Dendritic cell treated with granulocyte-macrophage colony-stimulating factor and Interleukin-4, amounts not matched to agents 40 ng/mL and 50 ng/mL, for 4 days (primary cell): ENCODE data around the gene SAT1.

Experiments
- H3K27ac Mint-ChIP-seq: one replicate; pipeline ENCODE4 v1.8.0; 2022; ENCODE audit warnings: mild to moderate bottlenecking, mixed read lengths
- H3K27me3 Mint-ChIP-seq: one replicate; pipeline ENCODE4 v1.8.0; 2022; ENCODE audit warnings: mild to moderate bottlenecking, mixed read lengths
- H3K36me3 Mint-ChIP-seq: one replicate; pipeline ENCODE4 v1.8.0; 2022; ENCODE audit warnings: low read depth, mixed read lengths
- H3K4me1 Mint-ChIP-seq: one replicate; pipeline ENCODE4 v1.8.0; 2022; ENCODE audit warnings: low read depth, mixed read lengths
- H3K4me3 Mint-ChIP-seq: one replicate; pipeline ENCODE4 v1.8.0; 2022; ENCODE audit warnings: mild to moderate bottlenecking, moderate library complexity, mixed read lengths
- H3K9me3 Mint-ChIP-seq: one replicate; pipeline ENCODE4 v1.8.0; 2022; ENCODE audit warnings: mixed read lengths
- intact Hi-C: fragments of 100-400 bp; cut with micrococcal nuclease; formaldehyde crosslinking; loops from one replicate; pipeline ENCODE4 v1.15.0; 2022

The SAT1 gene

GRCh38 chrX:23826216-23826615, 43.2 kb downstream of the SAT1 start:
- Mint-ChIP-seq H3K27ac (no peak overlapping the region), H3K4me1 (peaks cover 10% of the 10 kb centered on the region), H3K9me3 (no peaks in the 10 kb centered on the region), H3K27me3 (no peaks in the 10 kb centered on the region), H3K36me3 (no peaks in the 10 kb centered on the region), H3K4me3 (no peak overlapping the region)
- intact Hi-C loops, result no loop called here

GRCh38 chrX:23826653-23827052, 43.7 kb downstream of the SAT1 start:
- Mint-ChIP-seq H3K4me1 (peaks cover 10% of the 10 kb centered on the region), H3K4me3 (no peak overlapping the region), H3K27ac (no peak overlapping the region), H3K27me3 (no peaks in the 10 kb centered on the region), H3K9me3 (no peaks in the 10 kb centered on the region), H3K36me3 (no peaks in the 10 kb centered on the region)
- intact Hi-C loops, result no loop called here

GRCh38 chrX:23828881-23829280, 45.9 kb downstream of the SAT1 start:
- H3K36me3 Mint-ChIP-seq, result no peaks in the 10 kb centered on the region
- peaks cover 19% of the 10 kb centered on the region for H3K4me1 Mint-ChIP-seq
- no peaks in the 10 kb centered on the region for H3K27me3 Mint-ChIP-seq
- H3K4me3 Mint-ChIP-seq, result no peak overlapping the region
- no peak overlapping the region for H3K27ac Mint-ChIP-seq
- no peaks in the 10 kb centered on the region for H3K9me3 Mint-ChIP-seq
- intact Hi-C loops, result no loop called here

- H3K4me3 Mint-ChIP-seq, result no peak overlapping the region
- H3K9me3 Mint-ChIP-seq, result no peaks in the 10 kb centered on the region
- peak overlapping the region; percentile 55 for H3K27ac Mint-ChIP-seq
- H3K27me3 Mint-ChIP-seq, result no peaks in the 10 kb centered on the region
- no peaks in the 10 kb centered on the region for H3K36me3 Mint-ChIP-seq
- intact Hi-C loops, result loop anchor here (1.0 kb wide), 1 partner anchor 19 kb away; no protein-coding TSS in a partner anchor
- peaks cover 14% of the 10 kb centered on the region for H3K4me1 Mint-ChIP-seq
These were observed 49.7 kb downstream of the SAT1 start for GRCh38 chrX:23832721-23833120.
